Kidney (tissue), 14 donors: ENCODE results near the gene SLC22A8. TPM values are rescaled to one million over a fixed set of nuclear protein-coding genes. Genes with fewer than 3 reads are reported as not detected.
A peak's percentile ranks its signal among the peaks of the same experiment; 100 is the strongest.

Source experiments
- DNase-seq, 5 donors: peaks; one replicate each; pipeline ENCODE4 v3.0.0-alpha.2; 2013 to 2020
- FAIRE-seq: peaks from 2 replicates; lab custom pipeline; 2012; peaks lifted over from hg19 to GRCh38; lab: Jason Lieb, UNC
- H3K27ac ChIP-seq, 2 donors: one replicate each; pipeline ENCODE4 v1.7.0; 2013; ENCODE audit warnings: low read depth in 2 of 2, low read length in 2 of 2, inconsistent platforms in 1 of 2
- H3K27me3 ChIP-seq: one replicate; pipeline ENCODE4 v1.7.1; 2013; ENCODE audit warnings: low read length, inconsistent platforms; ENCODE audit not compliant: control insufficient read depth, insufficient read depth
- H3K36me3 ChIP-seq, 3 donors: one replicate each; pipeline versions ENCODE4 v1.7.0 to v1.7.1; 2013; ENCODE audit warnings: low read length in 3 of 3, control low read depth in 1 of 3, inconsistent platforms in 1 of 3; ENCODE audit not compliant: insufficient read depth in 3 of 3, control insufficient read depth in 2 of 3
- H3K4me1 ChIP-seq, 3 donors: one replicate each; pipeline versions ENCODE4 v1.7.0 to v1.7.1; 2013; ENCODE audit warnings: low read length in 3 of 3, inconsistent platforms in 1 of 3, low read depth in 1 of 3; ENCODE audit not compliant: control insufficient read depth in 2 of 3, insufficient read depth in 2 of 3
- H3K4me3 ChIP-seq, 3 donors: one replicate each; pipeline versions ENCODE4 v1.7.0 to v1.8.1; 2013; ENCODE audit warnings: low read length in 3 of 3, control low read depth in 1 of 3, inconsistent platforms in 1 of 3
- H3K9ac ChIP-seq, 3 donors: one replicate each; pipeline versions ENCODE4 v1.7.0 to v1.7.1; 2013; ENCODE audit warnings: low read length in 3 of 3, control low read depth in 1 of 3, inconsistent platforms in 1 of 3
- H3K9me3 ChIP-seq, 3 donors: one replicate each; pipeline versions ENCODE4 v1.7.0 to v1.7.1; 2013; ENCODE audit warnings: low read length in 3 of 3, control low read depth in 1 of 3, inconsistent platforms in 1 of 3; ENCODE audit not compliant: control insufficient read depth in 2 of 3, insufficient read depth in 1 of 3
- intact Hi-C: fragments of 100-400 bp; cut with DNase I; formaldehyde crosslinking; loops from one replicate; pipeline ENCODE4 v1.11.1; 2022
- polyA plus RNA-seq: library from polyadenylated mRNA; stranded (reverse); fragments of 350-450 nt; fragmentation: Illumina TruSeq; extraction: RNeasy Lipid Tissue Mini Kit (QIAGEN cat#74804); gene quantifications from one replicate; pipeline ENCODE4 v1.2.3, GENCODE V29; 2014; ENCODE audit warnings: low read depth, low replicate concordance; ENCODE audit not compliant: insufficient read depth
- total RNA-seq: library from RNA; stranded (reverse); fragmentation: NEBNext Ultra II Directional; extraction: Animal tissue kit (Norgen Biotek cat#: 25700); gene quantifications from one replicate; pipeline ENCODE4 v1.2.1, GENCODE V29; 2021
- TF ChIP-seq, protein P1 (sequence below): IDR thresholded peaks from 3 replicates; pipeline ENCODE4 v1.5.1; 2012; ENCODE audit warnings: mild to moderate bottlenecking, moderate library complexity, borderline replicate concordance; ENCODE audit not compliant: insufficient read depth; ENCODE audit errors: extremely low read depth
- donor health status: control.
- donor health status: control.
- donor health status: control.
- donor health status: control.
- donor health status: control.
- donor health status: DM: yes; HTN: yes; CAD: no.
- donor health status: Normal renal cell carcinoma (clear cell type).

The SLC22A8 gene
- total and polyA plus RNA-seq, 2 donors from 2014 or later: 0.41 to 447 TPM

DNA sequence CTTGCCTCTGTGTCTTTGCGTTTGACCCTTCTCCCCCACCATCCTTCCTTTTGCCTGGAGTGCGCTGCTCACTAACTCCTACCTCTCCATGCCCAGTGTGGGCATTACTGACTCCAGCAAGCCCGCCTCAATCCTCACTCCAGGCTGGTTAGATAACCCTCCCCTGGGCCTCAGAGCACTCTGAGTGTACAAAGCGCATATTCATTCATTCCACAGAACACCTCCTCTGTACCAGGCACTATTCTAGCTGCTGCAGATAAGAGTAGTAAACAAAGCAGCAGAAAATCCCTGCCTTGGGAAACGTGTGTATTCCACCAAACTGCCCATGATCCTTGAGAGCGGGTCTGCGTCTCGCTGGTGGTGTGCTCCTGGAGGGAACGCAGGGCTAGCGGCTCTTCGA, 3.2 kb downstream of the SLC22A8 start:
- no peak overlapping the region for H3K27ac ChIP-seq
- H3K4me3 ChIP-seq: peak overlapping the region in 2 of 3 donors; percentile 1 to 85
- peaks cover 0 to 5% (median 0%) of the 10 kb centered on the region in 3 donors for H3K36me3 ChIP-seq
- TF ChIP-seq, protein P1, sequence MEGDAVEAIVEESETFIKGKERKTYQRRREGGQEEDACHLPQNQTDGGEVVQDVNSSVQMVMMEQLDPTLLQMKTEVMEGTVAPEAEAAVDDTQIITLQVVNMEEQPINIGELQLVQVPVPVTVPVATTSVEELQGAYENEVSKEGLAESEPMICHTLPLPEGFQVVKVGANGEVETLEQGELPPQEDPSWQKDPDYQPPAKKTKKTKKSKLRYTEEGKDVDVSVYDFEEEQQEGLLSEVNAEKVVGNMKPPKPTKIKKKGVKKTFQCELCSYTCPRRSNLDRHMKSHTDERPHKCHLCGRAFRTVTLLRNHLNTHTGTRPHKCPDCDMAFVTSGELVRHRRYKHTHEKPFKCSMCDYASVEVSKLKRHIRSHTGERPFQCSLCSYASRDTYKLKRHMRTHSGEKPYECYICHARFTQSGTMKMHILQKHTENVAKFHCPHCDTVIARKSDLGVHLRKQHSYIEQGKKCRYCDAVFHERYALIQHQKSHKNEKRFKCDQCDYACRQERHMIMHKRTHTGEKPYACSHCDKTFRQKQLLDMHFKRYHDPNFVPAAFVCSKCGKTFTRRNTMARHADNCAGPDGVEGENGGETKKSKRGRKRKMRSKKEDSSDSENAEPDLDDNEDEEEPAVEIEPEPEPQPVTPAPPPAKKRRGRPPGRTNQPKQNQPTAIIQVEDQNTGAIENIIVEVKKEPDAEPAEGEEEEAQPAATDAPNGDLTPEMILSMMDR: no peak
- peak overlapping the region in 1 of 3 donors; percentile 51 for H3K9ac ChIP-seq
- no peaks in the 10 kb centered on the region for H3K9me3 ChIP-seq
- intact Hi-C loops: no loop called here
- DNase-seq (no peak), FAIRE-seq (no peak)
- H3K27me3 ChIP-seq: no peaks in the 10 kb centered on the region
- no peaks in the 10 kb centered on the region for H3K4me1 ChIP-seq

DNA sequence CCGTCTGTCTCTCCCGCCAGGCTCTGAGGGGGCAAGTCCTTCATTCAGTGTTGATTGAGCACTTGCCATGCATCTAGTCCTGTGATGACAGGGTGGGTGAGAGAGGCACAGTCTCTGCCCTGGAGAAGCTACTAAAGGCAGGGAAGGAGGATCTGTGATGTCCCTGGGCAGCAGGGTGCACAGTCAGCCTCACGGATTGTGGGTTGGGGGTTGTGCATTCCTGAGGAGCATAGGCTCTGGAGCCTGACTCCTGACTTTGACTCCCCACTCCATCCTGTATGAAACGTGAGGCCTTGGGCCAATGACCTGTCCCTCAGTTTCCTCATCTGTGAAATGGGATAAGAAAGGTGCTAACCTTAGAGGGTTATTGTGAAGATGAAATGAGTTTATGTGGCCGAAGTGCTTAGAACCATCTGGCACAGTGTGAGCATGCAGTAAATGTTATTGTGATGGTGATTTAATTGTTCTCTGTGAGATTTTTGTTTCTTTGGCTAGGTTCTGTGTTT, 4.7 kb downstream of the SLC22A8 start:
- intact Hi-C loops: no loop called here
- Histone ChIP-seq H3K9ac (no peak overlapping the region), H3K27ac (no peak overlapping the region), H3K9me3 (no peaks in the 10 kb centered on the region), H3K36me3 (peaks cover 0 to 5% (median 0%) of the 10 kb centered on the region in 3 donors), H3K4me1 (no peaks in the 10 kb centered on the region), H3K4me3 (peak overlapping the region in 1 of 3 donors; percentile 11), H3K27me3 (no peaks in the 10 kb centered on the region)
- no peak for DNase-seq
- TF ChIP-seq, protein P1: no peak
- no peak for FAIRE-seq

DNA sequence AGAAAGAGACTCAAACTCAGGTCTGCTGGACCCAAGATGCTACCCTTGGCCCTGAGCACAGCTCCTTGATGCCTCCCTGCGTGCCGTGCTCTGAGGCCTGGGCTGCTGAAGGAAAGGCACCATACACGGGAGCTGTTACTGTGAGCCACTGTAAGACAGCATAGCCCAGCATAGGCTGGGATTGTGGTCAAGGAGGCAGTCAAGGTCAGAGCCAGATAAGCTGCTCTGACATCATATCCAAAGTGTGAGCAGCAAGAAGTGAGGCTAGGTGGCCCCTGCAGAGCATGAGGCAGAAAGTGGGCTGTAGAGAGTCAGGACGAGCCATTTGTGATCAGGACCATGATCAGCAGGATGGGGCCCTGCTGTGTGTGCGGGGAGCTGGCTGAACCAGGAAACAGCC, 7.7 kb downstream of the SLC22A8 start:
- H3K4me1 ChIP-seq: peaks cover 0 to 17% (median 0%) of the 10 kb centered on the region in 3 donors
- DNase-seq (no peak), FAIRE-seq (no peak)
- no peaks in the 10 kb centered on the region for H3K9me3 ChIP-seq
- TF ChIP-seq, protein P1: no peak
- intact Hi-C loops: no loop called here
- H3K27me3 ChIP-seq: no peaks in the 10 kb centered on the region
- no peak overlapping the region for H3K9ac ChIP-seq
- no peak overlapping the region for H3K4me3 ChIP-seq
- H3K27ac ChIP-seq: no peak overlapping the region
- peaks cover 0 to 5% (median 0%) of the 10 kb centered on the region in 3 donors for H3K36me3 ChIP-seq

DNA sequence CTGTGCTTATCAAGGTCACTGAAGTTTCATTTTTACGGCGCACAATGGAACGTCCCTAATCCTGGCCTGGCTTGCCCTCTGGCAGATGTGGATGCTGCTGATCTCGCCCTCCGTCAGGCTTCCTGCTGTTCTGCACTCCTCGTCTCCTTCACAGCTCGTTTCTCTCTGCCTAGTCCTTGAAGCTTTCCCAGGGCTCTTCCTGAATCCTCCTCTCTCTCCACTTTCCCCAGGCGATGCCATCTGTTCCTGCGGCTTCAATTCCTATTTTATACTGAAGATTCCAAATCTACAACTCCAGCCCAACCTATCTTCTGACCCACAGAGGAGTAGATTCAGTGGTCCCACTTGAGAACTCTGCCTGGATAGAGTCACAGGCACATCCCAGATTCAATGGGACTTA, 14.2 kb downstream of the SLC22A8 start:
- Histone ChIP-seq H3K9me3 (no peaks in the 10 kb centered on the region), H3K4me1 (peaks cover 0 to 28% (median 9%) of the 10 kb centered on the region in 3 donors), H3K27me3 (no peaks in the 10 kb centered on the region), H3K27ac (no peak overlapping the region), H3K4me3 (no peak overlapping the region), H3K36me3 (peaks cover 0 to 5% (median 0%) of the 10 kb centered on the region in 3 donors), H3K9ac (no peak overlapping the region)
- FAIRE-seq (no peak), DNase-seq (no peak)
- intact Hi-C loops: no loop called here
- TF ChIP-seq, protein P1: no peak
